OCI-M2 (cell line): ENCODE data around the gene ACADVL.

Experiments used
- DNase-seq: peaks from one replicate; lab custom pipeline; 2025; ENCODE audit not compliant: unreplicated experiment; lab: John Stamatoyannopoulos, UW

Gene ACADVL

DNA sequence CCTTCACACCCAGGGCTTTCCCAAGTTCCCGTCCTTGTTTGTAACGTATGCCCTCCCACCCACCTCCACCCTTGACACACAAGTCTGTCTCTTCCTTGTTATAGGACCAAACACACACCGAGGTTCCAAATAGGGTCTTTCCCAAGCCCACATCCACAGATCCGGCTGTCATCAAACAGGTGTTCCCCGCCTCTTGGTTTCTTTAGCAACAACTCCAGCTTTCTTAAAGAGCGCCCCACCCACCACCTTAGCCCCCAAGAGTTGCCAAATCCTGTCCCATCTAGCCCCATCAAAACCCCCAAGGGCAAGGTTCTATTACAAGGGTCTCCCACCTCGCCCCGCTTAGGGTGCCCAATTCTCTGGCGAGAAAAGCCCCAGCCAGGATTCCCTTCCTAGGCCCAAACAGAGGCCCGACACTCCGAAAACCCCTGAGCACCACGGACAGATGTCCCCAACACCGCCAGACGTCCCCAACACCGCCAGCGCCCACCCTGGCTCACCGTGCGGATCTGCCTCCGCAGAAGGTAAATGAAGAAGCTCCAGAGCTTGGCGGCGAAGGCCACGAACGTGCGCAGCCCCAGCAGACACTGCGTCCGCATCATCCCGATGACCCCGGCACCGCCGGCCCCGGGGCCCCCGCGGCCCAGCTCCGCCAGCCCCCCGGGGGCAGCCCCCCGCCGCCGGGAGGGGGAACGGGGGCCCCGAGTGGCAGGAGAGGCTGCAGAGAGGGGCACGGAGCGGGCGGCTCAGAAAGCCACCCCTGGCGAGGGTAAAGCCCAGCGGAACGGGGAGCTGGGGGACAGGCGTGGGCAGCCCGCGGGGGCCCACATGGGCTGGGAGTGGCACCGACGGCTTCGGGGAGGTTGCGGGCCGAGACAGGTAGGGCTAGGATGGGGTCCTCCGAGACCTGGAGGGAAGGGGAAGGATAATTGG is 31.2 kb downstream of the ACADVL start:
- no peak for DNase-seq

GRCh38 chr17:7251661-7252175 is 32.0 kb downstream of the ACADVL start, which contains the start of gene CTDNEP1:
Gene CTDNEP1, minus strand, starts transcription at chr17:7251734. Its CDS starts 438 bp downstream, at chr17:7251296.
- DNase-seq = no peak

- peak; percentile 93 for DNase-seq
Observed at GRCh38 chr17:7252176-7253043, 32.7 kb downstream of the ACADVL start, which contains the start of gene ELP5. Gene ELP5, plus strand, starts transcription at chr17:7252215. Its CDS starts 336 bp downstream, at chr17:7252551.

GRCh38 chr17:7253082-7253481 is 33.3 kb downstream of the ACADVL start:
- no peak for DNase-seq

GRCh38 chr17:7254511-7254910 is 34.8 kb downstream of the ACADVL start:
- DNase-seq = no peak

DNA sequence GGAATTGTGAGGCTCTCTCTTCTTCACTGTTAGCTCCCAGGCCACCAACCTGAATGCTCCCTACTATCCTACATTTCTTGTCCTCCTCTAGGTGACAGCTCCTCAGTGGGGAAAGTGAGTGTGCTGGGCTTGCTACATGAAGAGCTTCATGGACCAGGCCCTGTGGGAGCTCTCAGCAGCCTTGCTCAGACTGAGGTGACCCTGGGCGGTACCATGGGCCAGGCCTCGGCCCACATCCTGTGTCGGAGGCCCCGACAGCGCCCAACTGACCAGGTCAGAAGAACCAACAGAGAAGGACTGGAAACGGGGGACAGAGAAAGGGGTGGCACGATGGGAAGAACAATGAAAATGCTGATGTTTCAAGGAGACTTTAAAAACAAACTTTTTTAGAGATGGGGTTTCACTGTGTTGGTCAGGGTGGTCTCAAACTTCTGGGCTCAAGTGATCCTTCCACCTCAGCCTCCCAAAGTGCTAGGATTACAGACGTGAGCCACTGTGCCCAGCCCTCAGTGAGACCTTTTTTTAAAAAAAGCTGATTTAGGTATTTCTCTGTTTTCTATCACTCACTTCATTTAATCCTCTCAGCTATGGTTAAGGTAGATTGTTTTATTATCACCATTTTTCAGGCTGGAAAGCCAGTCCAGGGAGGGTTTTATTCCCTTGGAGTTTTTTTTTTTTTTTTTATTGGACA is 37.2 kb downstream of the ACADVL start:
- DNase-seq = no peak

GRCh38 chr17:7258731-7259554 is 39.2 kb downstream of the ACADVL start:
- DNase-seq = no peak

GRCh38 chr17:7259555-7259889 is 39.8 kb downstream of the ACADVL start:
- no peak for DNase-seq

DNA sequence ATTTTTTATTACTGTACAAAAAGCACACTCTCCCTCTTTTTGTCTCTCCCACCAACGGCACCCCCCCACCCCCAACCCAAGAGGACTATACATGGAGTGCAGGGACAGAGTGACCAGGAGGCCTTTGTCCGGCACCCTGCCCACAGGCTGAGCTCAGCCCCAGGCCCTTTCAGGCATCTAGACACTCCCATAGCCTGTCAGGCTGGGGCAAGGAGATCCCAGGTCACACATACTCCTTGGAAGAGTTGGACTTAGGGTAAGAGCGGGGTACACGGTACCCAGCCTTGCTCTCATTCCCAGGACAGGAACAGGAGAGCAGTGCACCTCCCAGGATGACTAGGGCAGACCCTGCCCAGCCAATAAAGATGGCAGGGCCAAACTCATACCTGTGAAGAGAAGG is 40.4 kb downstream of the ACADVL start:
- DNase-seq = no peak

DNA sequence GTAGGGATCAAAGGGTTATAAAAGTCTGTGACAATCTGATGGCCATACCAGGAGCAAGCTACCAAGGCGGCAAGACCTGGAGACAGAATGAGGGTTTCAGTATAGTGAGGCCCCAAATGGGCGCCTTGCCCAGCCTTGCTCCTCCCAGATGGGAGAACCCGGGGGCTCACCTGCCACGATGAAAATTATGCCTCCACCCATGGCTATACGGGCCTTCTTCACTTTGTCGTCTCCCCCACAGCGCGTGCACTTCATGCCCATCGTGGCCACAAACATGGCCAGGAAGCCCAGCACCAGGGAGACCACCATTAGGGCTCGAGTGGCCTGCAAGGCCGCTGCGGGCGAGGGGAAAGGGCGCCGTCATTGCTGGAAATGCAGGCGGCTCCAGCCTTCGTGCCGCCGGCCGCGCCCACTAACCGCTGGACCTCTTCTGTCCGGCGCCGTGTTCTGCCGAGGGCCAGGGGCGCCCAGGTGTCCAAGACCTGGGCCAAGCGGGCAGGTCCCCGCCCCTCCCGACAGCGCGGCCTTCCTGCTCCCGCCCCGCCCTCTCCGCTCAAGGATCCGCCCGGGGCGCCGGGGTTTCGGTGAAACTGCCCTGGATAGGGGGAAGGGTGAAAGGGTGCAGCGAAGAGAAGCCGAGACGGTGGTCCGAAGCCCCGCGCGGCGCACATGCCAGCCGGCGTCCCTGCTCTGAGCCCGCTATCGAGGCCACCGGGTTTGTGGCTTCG is 41.1 kb downstream of the ACADVL start:
- DNase-seq = no peak

DNA sequence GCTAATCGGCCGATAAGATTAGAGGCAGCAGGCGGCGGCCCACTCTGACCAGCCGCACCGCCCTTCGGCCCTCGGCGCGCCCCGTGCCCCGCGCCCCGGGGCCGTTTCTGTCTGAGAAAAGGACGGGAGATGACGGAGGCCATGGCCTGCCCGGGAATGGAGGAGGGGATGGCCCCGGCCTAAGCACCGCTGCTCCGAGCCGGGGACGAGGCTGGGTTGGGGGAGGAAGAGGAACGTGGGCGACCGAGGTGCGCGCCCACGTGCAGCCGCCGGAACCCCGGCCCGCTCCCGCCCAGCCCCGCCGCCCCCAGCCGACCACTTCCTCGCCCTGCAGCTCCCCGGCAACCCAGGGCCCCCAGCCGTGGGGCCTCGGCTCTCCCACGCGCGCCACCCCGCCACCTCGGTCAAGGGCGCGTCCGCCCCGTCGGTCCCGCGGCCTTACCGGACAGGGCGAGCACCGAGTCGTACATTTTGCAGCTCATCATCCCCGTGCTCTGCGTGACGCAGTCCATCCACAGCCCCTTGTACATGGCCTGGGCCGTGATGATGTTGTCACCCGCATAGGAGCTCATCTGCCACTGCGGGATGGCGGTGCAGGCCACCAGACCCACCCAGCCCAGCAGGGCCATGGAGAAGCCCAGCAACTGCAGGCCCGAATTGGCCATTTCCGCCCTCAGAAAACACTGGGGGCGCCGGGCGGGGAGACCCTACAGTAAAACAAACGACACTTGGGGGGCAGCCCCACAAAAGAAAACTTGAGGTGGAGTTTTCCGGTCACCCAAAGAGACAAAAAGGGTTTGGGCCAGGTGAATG is 41.8 kb downstream of the ACADVL start:
- no peak for DNase-seq

DNA sequence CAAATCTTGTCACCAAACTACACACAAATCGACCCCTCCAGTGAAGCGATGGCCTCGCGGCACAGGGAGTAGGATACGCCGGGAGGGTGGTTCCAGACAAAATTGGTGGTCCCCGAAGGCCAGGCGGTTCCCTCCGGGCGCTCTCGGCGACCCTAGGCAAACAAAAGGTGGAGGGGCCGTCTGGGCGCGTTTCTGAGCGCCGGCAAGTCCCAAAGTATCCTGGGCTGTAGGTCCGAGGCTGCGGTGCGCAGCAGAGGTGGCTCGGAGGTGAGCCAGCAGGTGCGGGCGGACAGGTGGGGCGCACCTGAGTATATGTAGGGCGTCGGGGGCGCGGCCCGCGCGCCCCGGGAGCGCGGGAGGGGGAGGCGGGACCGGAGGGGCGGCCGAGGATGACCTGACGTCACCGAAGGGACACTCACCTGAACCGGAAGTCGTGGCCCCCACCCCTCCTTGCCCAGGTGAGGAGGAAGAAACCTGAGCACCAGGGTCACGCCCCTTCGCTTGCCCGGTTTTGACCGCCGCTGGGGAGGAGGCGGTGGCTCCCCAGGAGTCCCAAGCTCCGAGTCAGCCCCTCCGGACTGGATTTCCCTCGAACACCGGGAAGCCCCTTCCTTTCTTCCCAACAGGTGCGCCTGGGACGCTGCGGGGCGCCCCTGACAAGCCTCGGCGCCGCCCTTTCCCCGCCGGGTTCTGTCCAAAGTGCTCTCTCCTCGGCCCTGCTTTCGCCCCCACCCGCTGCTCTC is 42.6 kb downstream of the ACADVL start, which contains the start of gene CLDN7:
TSS of gene CLDN7 (minus strand) at position 287 of the 743 bp plus-strand sequence. CDS start 435 bp downstream, outside the sequence.
- DNase-seq = no peak

DNA sequence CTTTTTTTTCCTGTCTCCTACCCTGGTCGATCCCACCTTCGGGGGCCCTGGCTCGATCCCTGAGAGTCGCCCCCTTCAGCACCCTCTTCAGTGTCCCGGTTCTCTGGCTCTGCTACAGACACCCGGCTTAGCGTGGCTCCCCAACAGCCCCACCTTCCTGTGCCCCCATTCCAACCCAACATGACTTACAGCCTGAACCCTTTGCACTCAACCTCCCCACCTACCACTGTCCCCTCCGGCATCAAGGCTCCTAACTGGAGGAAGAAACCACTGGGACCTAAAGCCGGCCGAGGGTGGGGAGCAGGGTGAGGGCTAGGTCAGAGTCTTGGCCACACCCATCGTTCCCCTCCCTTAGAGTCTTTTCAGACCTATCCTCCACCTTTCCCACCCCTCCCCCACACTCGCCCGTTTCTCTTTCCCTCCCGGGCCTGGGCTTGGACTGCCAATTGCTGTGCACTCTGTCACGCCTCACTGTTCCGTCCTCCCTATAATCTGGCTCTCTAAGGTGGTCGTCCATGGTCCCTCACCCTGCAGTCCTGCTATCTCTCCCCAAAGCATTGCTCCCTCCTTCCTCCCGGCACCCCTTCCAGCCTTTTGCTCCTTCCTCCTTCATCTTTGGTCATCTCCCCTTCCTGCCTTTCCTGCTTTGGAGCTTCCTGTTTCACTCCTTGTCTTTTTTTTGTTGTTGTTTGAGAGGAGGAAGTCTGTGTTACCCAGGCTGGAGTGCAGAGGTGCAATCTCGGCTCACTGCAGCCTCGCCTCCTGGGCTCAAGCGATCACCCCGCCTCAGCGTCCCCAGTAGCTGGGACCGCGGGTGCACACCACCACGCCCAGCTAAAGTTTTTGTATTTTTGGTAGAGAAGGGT is 43.4 kb downstream of the ACADVL start:
- no peak for DNase-seq

DNA sequence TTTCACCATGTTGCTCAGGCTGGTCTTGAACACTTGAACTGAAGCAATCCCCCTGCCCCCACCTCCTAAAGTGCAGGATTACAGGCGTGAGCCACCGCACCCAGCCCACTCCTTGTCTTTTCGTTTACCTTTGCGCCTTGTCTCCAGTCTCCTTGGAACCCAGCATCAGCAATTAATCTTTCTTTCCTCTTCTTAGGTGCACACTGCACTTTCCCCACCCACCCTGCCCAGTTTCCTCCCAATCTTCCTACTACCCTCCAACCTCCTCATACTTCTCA is 44.0 kb downstream of the ACADVL start:
- DNase-seq = no peak

GRCh38 chr17:7266784-7267183 is 47.0 kb downstream of the ACADVL start:
- DNase-seq = no peak
